HG02763 (cell line): ENCODE measurements around the gene CEND1.
A peak's percentile ranks its signal among the peaks of the same experiment; 100 is the strongest.

Source experiments
- ATAC-seq: cut with Tn5 transposase; IDR thresholded peaks from one replicate; pipeline ENCODE4 v1.9.1; 2021; ENCODE audit warnings: mild to moderate bottlenecking, moderate library complexity; ENCODE audit not compliant: unreplicated experiment

CEND1 gene

GRCh38 chr11:813072-813455, 23.2 kb upstream of the CEND1 start:
- ATAC-seq: no peak

- ATAC-seq: no peak
Observed at GRCh38 chr11:812390-812789, 22.5 kb upstream of the CEND1 start.

GRCh38 chr11:811446-812245, 21.8 kb upstream of the CEND1 start:
- no peak for ATAC-seq

- ATAC-seq: no peak
Observed at GRCh38 chr11:810040-810567, 20.2 kb upstream of the CEND1 start.

GRCh38 chr11:809287-810039, 19.6 kb upstream of the CEND1 start, which contains the start of gene RPLP2:
RPLP2 (plus strand) TSS chr11:809967; CDS start chr11:810235, 268 bp downstream.
- ATAC-seq: peak; percentile 71

GRCh38 chr11:808427-809286, 18.8 kb upstream of the CEND1 start:
- no peak for ATAC-seq

GRCh38 chr11:804599-804964, 14.7 kb upstream of the CEND1 start:
- no peak for ATAC-seq

GRCh38 chr11:803770-804598, 14.1 kb upstream of the CEND1 start:
- ATAC-seq: no peak

GRCh38 chr11:803467-803742, 13.5 kb upstream of the CEND1 start:
- ATAC-seq: no peak

- ATAC-seq: no peak
Observed at GRCh38 chr11:802693-803466, 13.0 kb upstream of the CEND1 start.

GRCh38 chr11:802018-802617, 12.2 kb upstream of the CEND1 start:
- ATAC-seq: no peak

GRCh38 chr11:801097-801780, 11.3 kb upstream of the CEND1 start:
- no peak for ATAC-seq

GRCh38 chr11:800473-800872, 10.6 kb upstream of the CEND1 start:
- no peak for ATAC-seq

GRCh38 chr11:799641-800316, 9.9 kb upstream of the CEND1 start:
- no peak for ATAC-seq

GRCh38 chr11:798093-798713, 8.3 kb upstream of the CEND1 start, which contains the start of gene SLC25A22:
SLC25A22 (minus strand) TSS chr11:798281; CDS start chr11:795006, 3,275 bp downstream.
- ATAC-seq: peak; percentile 69

- ATAC-seq: peak; percentile 33
Observed at GRCh38 chr11:797296-798092, 7.6 kb upstream of the CEND1 start.
